ENCODE data around the gene FAM24A. TPM values are rescaled to one million over a fixed set of nuclear protein-coding genes. Genes with fewer than 3 reads are reported as not detected.
A peak's percentile ranks its signal among the peaks of the same experiment; 100 is the strongest.

The FAM24A gene
- total RNA-seq, 1 donor from 2014 or later, result not detected

DNA sequence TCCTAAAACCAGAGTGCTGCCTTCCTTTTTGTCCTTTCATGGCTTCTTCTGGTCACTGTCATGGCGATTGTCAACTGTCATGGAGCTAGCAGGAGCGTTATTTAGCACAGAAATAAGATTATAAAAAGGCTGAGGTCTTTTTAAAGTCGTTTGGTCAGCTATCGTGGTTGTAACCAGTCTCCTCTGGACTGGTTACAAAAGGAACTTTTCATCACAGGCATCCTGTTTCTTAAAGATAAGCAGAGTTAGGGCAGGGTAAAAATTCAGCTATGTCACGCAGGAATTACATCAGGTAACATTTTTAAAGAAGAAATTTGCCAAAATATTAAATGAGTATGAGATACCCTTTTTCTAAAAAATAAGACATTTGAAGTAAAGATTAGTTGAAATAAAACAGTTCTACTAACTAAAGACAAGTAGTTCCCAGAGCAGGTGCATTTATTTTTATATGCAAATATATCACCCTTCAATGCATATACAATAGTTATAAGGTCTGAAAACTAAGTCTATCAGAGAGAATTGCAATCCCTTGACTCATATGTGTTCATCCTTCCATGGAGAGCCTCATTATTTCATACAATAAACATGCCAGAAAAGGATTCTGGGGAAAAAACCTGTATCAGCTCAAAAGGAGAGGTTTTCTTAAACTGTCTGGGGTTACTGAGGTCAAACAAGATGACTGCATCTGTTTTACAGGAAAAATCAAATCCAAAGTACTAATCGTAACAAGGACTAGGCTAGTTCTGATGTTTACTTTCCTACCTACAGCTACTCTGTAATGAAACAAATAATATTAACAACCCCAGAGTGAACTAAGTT, 20.9 kb downstream of the FAM24A start:
- no peak for DNase-seq

DNA sequence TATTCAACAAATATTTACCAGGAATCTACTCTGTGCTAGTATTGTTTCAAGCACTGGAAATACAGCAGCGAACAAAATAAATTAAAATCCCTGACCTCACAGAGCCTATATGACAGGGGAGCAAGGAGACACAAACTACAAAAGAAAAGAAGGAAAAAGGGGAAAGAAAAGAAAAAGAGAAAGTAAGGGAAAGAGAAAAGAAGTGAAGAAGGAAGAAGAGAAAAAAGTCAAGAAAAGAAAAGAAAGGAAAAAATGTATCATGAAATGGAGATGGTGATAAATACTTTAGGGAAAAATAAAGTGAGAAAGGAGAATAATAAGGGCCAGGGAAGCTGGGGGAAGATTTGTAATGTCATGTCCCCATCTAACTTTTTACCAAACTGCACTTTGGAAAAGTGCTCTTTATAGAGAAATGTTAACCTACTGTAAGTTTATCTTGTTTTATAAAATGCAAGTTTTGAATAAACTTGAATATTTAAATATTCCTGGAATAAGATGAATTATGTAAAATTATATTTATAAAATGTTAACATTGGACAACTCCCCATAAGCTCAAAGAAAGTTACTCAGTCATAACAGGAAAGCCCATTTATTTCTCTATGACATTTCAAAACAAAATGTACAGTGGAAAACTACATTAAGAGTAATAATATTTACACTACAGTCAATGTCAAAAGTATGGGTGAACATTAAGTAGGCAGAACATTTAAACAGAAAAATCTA, 28.9 kb downstream of the FAM24A start:
- no peak for DNase-seq

DNA sequence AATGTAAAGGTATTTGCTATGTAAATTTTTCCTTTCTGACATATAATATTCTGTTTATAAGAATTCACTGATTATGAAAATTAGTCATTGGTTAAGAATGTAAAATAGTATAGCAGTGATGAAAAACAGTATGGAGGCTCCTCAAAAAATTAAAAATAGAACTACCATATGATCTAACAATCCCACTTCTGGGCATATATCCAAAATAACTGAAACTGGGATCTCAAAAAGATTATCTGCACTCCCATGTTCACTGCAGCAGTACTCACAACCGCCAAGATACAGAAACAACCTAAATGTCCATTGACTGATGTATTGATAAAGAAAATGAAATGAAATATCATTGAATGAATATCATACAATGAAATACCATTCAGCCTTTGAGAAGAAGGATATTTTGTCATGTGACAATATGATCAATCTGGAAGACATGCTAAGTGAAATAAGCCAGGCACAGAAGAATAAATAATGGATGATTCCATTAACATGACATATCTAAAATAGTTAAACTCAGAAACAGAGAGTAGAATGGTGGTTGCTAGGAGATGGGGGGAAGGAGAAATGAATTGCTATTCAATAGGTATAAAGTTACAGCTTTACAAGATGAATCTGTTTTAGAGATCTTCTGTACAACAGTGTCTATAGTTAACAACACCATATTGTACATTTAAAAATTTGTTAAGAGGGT, 29.6 kb downstream of the FAM24A start:
- no peak for DNase-seq

DNA sequence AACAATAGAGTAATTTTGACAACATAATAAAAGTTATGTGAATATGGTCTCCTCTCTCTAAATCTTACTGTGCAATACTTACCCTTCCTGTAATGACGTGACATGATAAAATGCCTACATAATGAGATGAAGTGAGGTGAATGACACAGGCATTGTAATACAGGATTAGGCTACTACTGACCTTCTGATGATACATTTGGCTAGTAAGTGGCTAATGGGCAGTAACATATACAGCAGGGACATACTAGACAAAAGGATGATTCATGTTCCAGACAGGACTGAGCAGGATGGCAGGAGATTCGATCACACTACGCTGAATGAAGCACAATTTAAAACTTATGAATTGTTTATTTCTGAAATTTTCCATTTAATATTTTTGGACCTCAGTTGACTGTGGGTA, 38.9 kb downstream of the FAM24A start:
- no peak for DNase-seq

DNA sequence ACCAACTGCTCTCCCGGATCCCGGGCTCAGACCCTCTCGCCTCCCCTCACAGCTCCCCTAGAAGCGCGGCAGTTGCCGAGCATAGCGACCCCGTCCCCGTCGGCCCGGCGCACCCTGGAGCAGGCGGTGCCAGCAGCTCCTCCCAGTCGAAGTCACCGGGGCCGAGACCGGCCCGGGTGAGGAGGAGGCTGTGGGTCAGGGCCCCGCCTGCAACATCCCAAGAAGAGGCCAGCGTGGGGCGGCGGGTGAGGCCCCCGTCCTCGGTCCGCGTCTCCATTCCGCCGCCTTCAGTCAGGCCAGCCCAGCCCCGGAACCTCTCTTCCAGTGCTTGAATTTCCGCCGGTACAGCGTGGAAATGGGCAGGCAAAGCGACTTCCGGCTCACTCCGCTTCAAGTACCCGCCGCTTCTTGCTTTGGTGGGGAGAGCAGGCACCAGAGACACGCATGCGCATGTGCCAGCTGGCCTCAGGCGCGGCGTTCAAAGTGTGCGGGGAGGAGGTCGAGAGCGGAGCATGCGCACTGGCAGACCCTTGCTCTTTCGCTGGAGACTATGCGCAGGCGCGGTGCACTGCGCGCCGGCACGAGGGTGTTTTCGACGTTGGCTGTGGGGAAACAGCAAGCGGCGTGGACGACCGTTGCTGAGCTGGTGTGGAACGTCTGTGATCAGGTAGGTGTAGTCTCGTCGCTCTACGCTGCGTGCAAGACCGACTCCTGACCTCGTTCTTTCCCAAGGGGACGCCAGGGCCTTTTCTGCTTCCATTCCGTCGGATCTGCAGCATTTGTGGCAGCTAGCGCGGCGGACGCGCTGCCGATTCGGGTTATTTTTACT, 43.7 kb downstream of the FAM24A start, which contains the start of gene C10orf88:
Gene C10orf88, minus strand, starts transcription at position 326 of the 829 bp plus-strand sequence. Its CDS starts 49 bp downstream, at position 277.
- DNase-seq, result peak; percentile 99

DNA sequence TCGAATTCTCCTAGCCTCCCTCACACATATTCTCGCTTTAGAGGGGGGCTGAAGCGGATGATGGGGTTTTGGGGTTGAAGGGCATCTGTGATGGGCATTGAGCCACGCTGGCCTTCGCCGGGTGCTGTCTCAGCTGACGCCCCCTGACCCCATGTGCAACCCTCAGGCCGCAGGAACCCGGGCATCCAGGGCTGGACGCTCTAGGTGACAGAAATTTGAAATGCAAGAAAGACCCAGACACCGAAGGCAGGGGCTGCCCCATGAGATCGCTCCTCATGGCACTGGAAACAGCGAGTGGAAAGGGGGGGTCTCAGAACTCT, 44.3 kb downstream of the FAM24A start:
- DNase-seq, result no peak

DNA sequence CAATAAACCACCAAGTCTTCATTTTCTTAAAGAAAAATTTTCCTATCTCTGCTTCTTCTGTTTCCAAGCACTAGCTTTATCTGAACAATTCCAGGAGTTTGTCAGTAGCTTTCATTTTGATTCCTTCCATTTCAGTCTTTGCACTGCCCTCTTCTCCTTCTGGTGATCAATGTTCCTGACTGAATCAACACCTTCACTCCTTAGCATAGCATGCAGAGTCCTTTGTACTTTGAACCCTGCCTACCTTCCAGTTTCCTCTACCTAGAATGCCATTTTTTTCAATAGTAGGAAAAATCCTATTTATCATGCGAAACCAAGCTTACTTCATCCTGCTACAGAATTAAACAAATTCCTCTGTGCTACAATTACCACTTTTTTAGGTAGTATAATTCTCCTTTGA, 45.5 kb downstream of the FAM24A start:
- DNase-seq, result no peak

DNA sequence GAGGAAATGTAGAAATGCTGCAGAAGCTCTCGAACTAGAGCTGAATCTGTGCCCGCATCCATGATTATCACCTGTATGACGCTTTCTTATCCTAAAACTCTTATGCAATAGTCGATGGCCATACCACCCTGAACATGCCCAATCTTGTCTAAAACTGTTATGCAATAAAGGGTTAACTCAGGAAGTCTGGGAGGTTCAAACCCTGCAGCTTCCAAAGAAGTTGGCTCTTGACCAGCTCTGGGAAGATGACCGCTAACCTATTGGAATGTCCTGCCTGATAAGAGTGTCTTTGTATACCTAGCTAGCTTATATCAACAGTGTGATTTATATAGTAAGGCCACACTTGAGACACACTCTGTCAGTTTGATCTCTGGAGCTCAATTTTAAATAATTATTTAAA, 47.1 kb downstream of the FAM24A start:
- DNase-seq, result no peak

DNA sequence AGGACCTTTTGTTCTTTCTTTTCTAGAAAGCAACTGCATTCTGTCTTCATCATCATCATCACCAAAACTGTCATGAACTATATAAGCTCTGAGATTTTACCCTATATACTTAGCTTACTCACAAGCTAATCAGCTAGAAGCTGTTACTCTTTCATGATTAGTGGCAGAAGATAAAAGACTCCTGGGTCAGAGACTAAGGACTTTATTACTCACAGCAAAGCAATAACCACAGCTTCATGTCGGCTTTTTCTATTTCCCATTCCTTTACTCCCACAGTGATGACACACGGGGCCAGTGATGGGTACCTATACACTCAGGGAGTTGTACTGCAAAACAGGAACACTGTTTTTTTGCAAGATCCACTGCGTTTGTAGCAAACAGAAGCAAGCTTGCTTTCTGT, 52.0 kb downstream of the FAM24A start:
- no peak for DNase-seq

Other genes starting within 250 kb of the FAM24A start
- gene C10orf120, start 210.8 kb upstream of the FAM24A start, total RNA-seq, result not detected
- gene CUZD1, start 64.8 kb upstream of the FAM24A start, total RNA-seq, result 0.59 TPM
- gene FAM24B, start 31.0 kb upstream of the FAM24A start, total RNA-seq, result 5.7 TPM
- 13.4 TPM for gene C10orf88, start 43.6 kb downstream of the FAM24A start, total RNA-seq
- gene PSTK, start 69.8 kb downstream of the FAM24A start, total RNA-seq, result 4.1 TPM
- gene IKZF5, start 98.2 kb downstream of the FAM24A start, total RNA-seq, result 11.8 TPM
- gene ACADSB, start 98.4 kb downstream of the FAM24A start, total RNA-seq, result 13.1 TPM
- gene HMX3, start 225.4 kb downstream of the FAM24A start, total RNA-seq, result not detected
- gene HMX2, start 237.5 kb downstream of the FAM24A start, total RNA-seq, result not detected
- gene BUB3, start 243.8 kb downstream of the FAM24A start, total RNA-seq, result 117 TPM